HepG2 (cell line): ENCODE measurements around the gene LRRC8D. TPM values are rescaled to one million over a fixed set of nuclear protein-coding genes. Genes with fewer than 3 reads are reported as not detected.

Source experiments
- CBX2 ChIP-seq, 2 experiments: fragments of 200-600 bp in 1 of 2; sonication (generic); formaldehyde crosslinking in 1 of 2; IDR thresholded peaks; 2 replicates each; pipeline versions ENCODE4 v1.7.0 to v1.8.1; 2018 to 2022; ENCODE audit warnings: low read depth in 2 of 2, low read length in 1 of 2, mild to moderate bottlenecking in 1 of 2, missing genetic modification reagents in 1 of 2
- DNMT1 ChIP-seq: sonication (generic); formaldehyde crosslinking; IDR thresholded peaks from 2 replicates; pipeline ENCODE4 v1.5.1; 2020; ENCODE audit warnings: mild to moderate bottlenecking, missing genetic modification reagents
- ZNF292 ChIP-seq: sonication (generic); formaldehyde crosslinking; IDR thresholded peaks from 2 replicates; pipeline ENCODE4 v1.8.1; 2022; ENCODE audit warnings: mild to moderate bottlenecking, low read depth, missing genetic modification reagents, borderline replicate concordance
- polyA plus RNA-seq, 8 experiments: library from polyadenylated mRNA; depleted of rRNA in 3 of 8; stranded (reverse) in 7 of 8; unstranded in 1 of 8; fragments of >200 nt; fragmentation: Illumina TruSeq in 4 of 8; extraction: Trizol in 4 of 8; gene quantifications; 2 replicates each; pipeline versions ENCODE4 v1.2.1 to v1.2.3, GENCODE V29; 2011 to 2016; ENCODE audit warnings: low read depth in 4 of 8, missing spikeins in 1 of 8, mixed read lengths in 1 of 8; ENCODE audit not compliant: insufficient read depth in 1 of 8
- total RNA-seq, 5 experiments: library from RNA; depleted of rRNA; stranded (reverse); fragments of >200 nt; fragmentation: Illumina TruSeq; extraction: Trizol; gene quantifications; 2 replicates each; pipeline ENCODE4 v1.2.3, GENCODE V29; 2016; ENCODE audit warnings: low read depth in 1 of 5
- TF ChIP-seq, protein P1 (sequence below), 2 experiments: sonication (generic) in 1 of 2; formaldehyde crosslinking in 1 of 2; IDR thresholded peaks; 2 replicates each; pipeline versions ENCODE4 v1.4.0 to v1.6.1; 2016 to 2020; ENCODE audit warnings: borderline replicate concordance in 1 of 2, low read depth in 1 of 2, mild to moderate bottlenecking in 1 of 2, missing genetic modification reagents in 1 of 2
- TF ChIP-seq, protein P2 (sequence below): sonication (generic); formaldehyde crosslinking; IDR thresholded peaks from 2 replicates; pipeline ENCODE4 v1.4.0; 2020; ENCODE audit warnings: missing genetic modification reagents
- TF ChIP-seq, protein P3 (sequence below): sonication (generic); formaldehyde crosslinking; IDR thresholded peaks from 2 replicates; pipeline ENCODE4 v1.9.0; 2021; ENCODE audit warnings: missing genetic modification reagents, borderline replicate concordance
- TF ChIP-seq, protein P4 (sequence below): sonication (generic); formaldehyde crosslinking; IDR thresholded peaks from 2 replicates; pipeline ENCODE4 v1.4.0; 2020; ENCODE audit warnings: missing genetic modification reagents, low read depth, mild to moderate bottlenecking, borderline replicate concordance
- TF ChIP-seq, protein P5 (sequence below): sonication (generic); formaldehyde crosslinking; IDR thresholded peaks from 2 replicates; pipeline ENCODE4 v1.4.0; 2020; ENCODE audit warnings: missing genetic modification reagents; ENCODE audit errors: not compliant biosample characterization
- TF ChIP-seq, protein P6 (sequence below): sonication (generic); formaldehyde crosslinking; IDR thresholded peaks from 2 replicates; pipeline ENCODE4 v1.5.1; 2020; ENCODE audit warnings: missing genetic modification reagents, mild to moderate bottlenecking, borderline replicate concordance
- TF ChIP-seq, protein P7 (sequence below): sonication (generic); formaldehyde crosslinking; IDR thresholded peaks from 2 replicates; pipeline ENCODE4 v1.4.0; 2020; ENCODE audit warnings: missing genetic modification reagents

The LRRC8D gene
- total and polyA plus RNA-seq, 2 of the 13 experiments (the other 11 are each of a cell fraction or from before 2014, with no cell fraction given) = 29.9 to 45.5 TPM

DNA sequence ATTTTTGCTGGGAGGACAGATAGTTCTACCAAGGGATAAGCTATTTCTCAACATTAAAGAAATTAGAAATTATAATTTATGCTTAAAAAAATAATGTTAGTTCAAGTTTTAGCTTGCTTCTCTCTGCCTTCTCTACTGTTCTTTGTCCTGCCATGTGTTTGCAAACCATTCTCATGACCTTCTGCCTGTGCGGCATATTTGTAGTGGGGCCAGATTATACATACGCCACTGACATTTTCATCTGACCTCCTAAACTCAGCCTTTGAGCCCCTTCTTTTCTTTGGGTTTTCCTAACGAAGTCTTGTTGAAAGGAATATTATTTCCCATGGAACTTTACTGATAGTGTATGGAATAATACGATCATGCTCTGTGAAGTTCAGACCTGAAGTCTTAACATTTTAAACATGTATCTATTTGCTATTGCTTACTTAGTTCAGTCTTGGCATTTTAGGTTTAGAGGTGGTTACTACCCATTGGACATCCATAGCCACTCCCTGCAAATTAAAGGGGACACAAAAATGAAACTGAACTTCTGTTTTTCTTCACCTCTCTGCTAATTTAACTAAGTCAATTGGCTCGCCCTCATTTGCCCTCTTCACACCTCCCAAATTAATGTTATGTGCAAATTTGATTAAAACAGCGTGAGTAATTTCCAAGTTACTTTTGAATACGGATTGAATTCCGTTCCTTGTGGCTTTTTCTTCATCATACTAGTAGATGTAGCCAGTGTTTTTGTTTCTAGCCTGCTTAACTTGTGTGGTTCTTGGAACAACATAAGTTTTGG, 15.6 kb downstream of the LRRC8D start (continued):
- TF ChIP-seq, protein P1, sequence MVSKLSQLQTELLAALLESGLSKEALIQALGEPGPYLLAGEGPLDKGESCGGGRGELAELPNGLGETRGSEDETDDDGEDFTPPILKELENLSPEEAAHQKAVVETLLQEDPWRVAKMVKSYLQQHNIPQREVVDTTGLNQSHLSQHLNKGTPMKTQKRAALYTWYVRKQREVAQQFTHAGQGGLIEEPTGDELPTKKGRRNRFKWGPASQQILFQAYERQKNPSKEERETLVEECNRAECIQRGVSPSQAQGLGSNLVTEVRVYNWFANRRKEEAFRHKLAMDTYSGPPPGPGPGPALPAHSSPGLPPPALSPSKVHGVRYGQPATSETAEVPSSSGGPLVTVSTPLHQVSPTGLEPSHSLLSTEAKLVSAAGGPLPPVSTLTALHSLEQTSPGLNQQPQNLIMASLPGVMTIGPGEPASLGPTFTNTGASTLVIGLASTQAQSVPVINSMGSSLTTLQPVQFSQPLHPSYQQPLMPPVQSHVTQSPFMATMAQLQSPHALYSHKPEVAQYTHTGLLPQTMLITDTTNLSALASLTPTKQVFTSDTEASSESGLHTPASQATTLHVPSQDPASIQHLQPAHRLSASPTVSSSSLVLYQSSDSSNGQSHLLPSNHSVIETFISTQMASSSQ (IDR thresholded peaks at IDR 0.05; ENCODE audit: low read depth) = no peak; the same call in 1 of the 2 replicates
- TF ChIP-seq, protein P1 (CRISPR knock-in tag; IDR thresholded peaks at IDR 0.05; ENCODE audit: borderline replicate concordance) = 0 out of 2 replicates have a peak, but pooled peaks have one; percentile 8
- no peak for TF ChIP-seq CBX2 (IDR thresholded peaks at IDR 0.05; ENCODE audit: low read depth, low read length)
- TF ChIP-seq CBX2 (CRISPR knock-in tag; IDR thresholded peaks at IDR 0.05; ENCODE audit: low read depth) = no peak
- TF ChIP-seq DNMT1 (CRISPR knock-in tag) = no peak
- no peak for TF ChIP-seq ZNF292 (CRISPR knock-in tag)
- TF ChIP-seq, protein P2, sequence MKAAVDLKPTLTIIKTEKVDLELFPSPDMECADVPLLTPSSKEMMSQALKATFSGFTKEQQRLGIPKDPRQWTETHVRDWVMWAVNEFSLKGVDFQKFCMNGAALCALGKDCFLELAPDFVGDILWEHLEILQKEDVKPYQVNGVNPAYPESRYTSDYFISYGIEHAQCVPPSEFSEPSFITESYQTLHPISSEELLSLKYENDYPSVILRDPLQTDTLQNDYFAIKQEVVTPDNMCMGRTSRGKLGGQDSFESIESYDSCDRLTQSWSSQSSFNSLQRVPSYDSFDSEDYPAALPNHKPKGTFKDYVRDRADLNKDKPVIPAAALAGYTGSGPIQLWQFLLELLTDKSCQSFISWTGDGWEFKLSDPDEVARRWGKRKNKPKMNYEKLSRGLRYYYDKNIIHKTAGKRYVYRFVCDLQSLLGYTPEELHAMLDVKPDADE (CRISPR knock-in tag) = no peak
- TF ChIP-seq, protein P3, sequence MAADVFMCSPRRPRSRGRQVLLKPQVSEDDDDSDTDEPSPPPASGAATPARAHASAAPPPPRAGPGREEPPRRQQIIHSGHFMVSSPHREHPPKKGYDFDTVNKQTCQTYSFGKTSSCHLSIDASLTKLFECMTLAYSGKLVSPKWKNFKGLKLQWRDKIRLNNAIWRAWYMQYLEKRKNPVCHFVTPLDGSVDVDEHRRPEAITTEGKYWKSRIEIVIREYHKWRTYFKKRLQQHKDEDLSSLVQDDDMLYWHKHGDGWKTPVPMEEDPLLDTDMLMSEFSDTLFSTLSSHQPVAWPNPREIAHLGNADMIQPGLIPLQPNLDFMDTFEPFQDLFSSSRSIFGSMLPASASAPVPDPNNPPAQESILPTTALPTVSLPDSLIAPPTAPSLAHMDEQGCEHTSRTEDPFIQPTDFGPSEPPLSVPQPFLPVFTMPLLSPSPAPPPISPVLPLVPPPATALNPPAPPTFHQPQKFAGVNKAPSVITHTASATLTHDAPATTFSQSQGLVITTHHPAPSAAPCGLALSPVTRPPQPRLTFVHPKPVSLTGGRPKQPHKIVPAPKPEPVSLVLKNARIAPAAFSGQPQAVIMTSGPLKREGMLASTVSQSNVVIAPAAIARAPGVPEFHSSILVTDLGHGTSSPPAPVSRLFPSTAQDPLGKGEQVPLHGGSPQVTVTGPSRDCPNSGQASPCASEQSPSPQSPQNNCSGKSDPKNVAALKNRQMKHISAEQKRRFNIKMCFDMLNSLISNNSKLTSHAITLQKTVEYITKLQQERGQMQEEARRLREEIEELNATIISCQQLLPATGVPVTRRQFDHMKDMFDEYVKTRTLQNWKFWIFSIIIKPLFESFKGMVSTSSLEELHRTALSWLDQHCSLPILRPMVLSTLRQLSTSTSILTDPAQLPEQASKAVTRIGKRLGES = no peak
- TF ChIP-seq, protein P4, sequence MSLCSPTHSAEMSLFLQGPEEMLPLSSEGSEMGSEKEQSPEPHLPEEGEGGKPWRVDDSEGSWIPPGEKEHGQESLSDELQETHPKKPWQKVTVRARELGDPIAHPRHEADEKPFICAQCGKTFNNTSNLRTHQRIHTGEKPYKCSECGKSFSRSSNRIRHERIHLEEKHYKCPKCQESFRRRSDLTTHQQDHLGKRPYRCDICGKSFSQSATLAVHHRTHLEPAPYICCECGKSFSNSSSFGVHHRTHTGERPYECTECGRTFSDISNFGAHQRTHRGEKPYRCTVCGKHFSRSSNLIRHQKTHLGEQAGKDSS = no peak
- TF ChIP-seq, protein P5, sequence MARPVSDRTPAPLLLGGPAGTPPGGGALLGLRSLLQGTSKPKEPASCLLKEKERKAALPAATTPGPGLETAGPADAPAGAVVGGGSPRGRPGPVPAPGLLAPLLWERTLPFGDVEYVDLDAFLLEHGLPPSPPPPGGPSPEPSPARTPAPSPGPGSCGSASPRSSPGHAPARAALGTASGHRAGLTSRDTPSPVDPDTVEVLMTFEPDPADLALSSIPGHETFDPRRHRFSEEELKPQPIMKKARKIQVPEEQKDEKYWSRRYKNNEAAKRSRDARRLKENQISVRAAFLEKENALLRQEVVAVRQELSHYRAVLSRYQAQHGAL = no peak
- TF ChIP-seq, protein P6, sequence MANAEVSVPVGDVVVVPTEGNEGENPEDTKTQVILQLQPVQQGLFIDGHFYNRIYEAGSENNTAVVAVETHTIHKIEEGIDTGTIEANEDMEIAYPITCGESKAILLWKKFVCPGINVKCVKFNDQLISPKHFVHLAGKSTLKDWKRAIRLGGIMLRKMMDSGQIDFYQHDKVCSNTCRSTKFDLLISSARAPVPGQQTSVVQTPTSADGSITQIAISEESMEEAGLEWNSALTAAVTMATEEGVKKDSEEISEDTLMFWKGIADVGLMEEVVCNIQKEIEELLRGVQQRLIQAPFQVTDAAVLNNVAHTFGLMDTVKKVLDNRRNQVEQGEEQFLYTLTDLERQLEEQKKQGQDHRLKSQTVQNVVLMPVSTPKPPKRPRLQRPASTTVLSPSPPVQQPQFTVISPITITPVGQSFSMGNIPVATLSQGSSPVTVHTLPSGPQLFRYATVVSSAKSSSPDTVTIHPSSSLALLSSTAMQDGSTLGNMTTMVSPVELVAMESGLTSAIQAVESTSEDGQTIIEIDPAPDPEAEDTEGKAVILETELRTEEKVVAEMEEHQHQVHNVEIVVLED (CRISPR knock-in tag) = no peak
- TF ChIP-seq, protein P7, sequence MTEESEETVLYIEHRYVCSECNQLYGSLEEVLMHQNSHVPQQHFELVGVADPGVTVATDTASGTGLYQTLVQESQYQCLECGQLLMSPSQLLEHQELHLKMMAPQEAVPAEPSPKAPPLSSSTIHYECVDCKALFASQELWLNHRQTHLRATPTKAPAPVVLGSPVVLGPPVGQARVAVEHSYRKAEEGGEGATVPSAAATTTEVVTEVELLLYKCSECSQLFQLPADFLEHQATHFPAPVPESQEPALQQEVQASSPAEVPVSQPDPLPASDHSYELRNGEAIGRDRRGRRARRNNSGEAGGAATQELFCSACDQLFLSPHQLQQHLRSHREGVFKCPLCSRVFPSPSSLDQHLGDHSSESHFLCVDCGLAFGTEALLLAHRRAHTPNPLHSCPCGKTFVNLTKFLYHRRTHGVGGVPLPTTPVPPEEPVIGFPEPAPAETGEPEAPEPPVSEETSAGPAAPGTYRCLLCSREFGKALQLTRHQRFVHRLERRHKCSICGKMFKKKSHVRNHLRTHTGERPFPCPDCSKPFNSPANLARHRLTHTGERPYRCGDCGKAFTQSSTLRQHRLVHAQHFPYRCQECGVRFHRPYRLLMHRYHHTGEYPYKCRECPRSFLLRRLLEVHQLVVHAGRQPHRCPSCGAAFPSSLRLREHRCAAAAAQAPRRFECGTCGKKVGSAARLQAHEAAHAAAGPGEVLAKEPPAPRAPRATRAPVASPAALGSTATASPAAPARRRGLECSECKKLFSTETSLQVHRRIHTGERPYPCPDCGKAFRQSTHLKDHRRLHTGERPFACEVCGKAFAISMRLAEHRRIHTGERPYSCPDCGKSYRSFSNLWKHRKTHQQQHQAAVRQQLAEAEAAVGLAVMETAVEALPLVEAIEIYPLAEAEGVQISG (CRISPR knock-in tag) = no peak
